GM19463 (cell line): Measurements from ENCODE around the gene BRSK2.

Experiments
- ATAC-seq: cut with Tn5 transposase; IDR thresholded peaks from one replicate; pipeline ENCODE4 v1.9.1; 2021; ENCODE audit warnings: mild to moderate bottlenecking, moderate library complexity; ENCODE audit not compliant: unreplicated experiment

Gene BRSK2

DNA sequence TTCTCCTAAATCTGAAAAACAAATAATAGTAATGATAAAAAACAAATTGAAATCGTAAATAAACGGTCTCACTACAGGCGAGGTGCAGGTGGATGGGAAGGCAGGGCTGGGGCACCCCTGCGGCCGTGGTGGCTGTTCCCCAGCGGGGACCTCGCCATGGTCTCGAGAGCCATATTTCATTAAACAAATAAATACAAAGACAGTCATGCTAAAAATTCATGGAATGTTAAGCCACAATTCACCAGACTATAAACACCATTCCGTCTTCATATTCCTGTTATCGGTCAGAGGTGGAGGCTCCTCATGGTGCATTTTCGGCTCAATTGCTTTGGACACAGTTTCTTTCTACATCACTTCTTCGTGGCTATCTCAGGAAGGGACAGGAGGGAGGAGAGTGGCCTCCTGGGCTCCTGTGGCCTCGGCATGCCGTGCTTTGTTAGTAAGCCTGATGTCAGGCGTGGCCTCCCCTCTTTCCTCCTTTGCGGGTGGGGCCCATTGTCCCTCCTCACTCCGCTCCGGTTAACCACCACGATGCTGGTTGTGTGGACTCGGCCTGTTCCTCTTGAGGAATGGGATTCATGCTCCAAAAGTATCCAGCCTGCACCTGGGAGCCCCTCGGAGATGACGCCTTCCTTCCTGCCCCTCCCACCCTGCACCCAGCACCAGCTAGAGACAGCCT is 16.1 kb upstream of the BRSK2 start:
- ATAC-seq, result no peak

DNA sequence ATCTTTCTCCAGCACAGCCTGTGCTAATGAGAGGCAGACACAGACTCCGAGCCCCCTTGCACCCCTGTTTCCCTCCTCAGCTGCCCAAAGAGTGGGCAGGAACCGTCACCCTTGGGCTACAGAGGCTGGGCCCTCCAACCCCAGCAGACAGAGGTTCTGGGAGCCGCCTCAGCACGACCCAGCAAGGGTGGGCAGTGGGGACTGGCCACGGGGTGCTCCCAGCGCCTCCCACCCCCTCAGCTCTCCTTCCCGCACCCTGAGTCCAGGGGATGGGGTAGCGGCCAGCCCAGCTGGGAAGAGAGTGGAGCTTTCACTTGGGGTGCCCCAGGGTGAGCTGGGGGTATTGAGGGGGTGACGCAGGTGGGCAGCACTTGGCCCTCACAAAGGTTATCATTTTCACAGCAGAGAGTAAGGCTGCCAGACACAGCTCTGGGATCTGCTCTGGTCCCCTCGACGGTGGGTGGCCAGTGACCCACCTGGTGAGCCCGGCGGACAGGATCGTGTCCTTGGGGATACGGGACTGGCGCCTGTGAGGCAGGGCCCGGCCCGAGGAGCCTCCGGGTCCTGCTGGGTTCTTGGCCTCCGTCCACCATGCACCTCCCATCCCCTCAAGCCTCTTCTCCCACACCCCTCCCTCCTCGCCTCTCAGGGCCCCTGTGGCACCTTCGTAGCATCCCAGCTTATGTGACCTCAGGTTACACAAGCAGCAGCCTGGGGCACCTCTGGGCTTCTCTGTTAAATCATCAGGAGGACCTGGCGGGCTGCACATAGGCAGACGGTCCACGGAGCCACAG is 14.4 kb upstream of the BRSK2 start:
- ATAC-seq, result no peak

DNA sequence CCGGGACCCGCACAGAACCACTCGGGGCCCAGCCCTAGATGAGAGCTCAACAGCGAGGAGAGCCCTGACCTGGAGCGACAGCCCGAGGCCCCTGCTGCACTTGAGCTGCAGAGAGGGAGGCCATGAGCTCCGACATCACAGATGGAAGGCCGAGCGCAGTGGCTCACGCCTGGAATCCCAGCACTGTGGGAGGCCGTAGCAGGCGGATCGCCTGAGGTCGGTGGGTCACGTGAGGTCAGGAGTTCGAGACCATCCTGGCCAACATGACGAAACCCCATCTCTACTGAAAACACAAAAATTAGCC is 13.8 kb upstream of the BRSK2 start:
- no peak for ATAC-seq

DNA sequence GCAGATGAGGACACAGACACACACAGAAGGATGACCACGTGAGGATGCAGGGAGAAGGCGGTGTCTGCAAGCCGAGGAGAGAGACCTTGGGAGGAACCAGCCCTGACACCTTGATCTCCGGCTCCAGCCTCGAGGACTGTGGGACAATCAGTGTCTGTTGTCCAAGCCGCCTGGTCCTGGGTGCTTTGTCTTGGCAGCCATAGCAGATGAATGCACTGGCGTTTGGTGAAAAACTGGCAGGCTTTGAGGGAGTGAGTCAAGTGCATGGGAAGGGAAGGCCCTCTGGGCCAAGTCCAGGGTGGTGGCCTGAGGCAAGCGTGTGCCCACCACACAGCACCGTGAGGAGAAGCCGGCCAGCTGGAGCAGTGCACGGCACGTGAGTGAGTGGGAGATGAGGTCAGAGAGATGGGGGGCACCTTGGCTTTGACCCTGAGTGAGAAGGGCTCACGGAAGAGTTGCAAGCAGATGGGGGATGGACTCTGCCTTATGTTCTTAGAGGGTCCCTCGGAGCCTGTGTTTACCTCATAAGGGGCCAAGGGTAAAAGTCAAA is 12.4 kb upstream of the BRSK2 start:
- ATAC-seq, result no peak

DNA sequence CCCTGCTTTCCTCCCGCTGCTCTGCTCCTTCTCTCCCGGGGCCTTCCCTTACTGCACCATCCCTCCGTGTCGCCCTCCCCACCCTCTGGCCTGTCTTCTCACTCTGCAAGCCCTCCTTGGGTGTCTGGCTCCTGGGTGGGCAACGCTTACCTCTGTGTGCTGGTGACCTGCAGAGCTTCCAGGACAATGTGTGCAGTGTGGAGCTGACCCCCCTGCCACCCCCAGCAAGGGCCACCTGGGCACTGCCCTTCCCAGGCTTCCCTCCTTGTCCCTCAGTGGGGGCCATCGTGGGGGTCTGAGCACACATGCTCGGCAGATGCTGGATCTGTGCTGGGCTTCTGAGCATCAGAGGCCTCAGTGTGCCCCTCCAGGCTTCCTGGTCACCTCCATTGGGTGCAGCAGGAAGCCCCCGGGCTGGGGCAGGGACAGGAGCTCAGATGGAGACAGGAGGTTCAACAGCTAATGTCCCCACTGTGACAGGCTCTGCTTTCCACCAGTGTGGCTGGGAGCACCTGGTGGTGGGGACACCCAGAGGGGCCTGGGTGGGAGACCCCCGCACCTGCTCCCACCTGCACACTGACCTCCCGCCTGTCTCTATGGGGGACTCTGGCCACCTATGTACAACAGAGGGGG is 7.8 kb upstream of the BRSK2 start:
- no peak for ATAC-seq

DNA sequence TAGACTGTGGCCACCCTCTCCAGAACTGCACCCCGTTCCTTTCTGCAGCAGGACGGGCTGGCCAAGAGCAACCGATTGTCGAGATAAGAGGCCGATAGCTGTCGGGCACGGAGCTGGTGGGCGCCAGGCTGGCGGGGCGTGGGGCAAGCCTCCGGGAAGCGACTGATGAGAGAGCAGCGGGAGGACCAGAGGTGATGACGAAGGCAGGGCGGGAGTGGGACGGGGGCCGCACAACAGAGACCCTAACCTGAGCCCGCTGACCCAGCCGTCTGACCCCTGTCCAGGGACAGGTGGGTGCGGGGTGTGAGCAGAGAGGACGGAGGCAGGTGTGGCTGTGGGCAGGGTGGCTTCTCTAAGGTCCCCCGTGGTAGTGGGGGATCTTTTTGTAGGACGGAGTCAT is 7.3 kb upstream of the BRSK2 start:
- no peak for ATAC-seq

DNA sequence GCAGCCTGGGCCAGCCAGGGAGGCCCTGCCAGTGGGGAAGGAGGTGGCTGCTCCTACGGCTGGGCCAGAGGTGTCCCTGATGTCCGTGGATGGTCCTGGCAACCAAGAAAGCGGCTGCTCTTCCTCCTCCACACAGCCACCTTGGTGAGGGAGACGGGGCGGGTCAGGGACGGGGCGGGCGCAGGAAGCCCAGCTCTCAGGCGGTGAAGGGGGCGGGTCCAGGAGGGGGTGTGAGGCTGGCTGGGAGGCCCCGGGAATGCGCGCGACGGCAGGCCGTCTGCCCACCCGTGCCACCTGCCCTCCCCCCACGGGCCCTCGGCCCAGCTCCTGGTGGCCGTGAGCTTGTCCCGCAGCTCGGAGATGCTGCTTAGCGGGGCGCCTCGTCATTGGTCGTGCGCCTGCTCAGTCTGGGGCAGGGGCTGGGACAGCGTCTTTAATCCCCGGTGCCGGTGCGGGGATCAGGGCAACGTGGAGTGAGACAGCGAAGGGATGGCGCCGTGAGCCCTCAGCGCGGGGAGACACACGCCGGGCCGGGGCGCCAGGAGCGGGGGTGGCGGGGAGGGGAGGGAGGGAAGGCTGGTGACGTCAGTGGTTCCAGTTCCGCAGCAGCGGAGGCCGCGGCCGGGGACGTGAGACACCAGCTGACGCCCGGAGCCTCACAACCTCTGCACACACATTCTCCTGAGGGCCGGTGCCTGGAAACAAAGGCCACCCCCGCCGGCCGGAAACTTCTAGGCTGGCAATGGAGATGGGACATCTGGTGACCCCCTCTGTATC is 6.7 kb upstream of the BRSK2 start:
- ATAC-seq, result peak; percentile 78

DNA sequence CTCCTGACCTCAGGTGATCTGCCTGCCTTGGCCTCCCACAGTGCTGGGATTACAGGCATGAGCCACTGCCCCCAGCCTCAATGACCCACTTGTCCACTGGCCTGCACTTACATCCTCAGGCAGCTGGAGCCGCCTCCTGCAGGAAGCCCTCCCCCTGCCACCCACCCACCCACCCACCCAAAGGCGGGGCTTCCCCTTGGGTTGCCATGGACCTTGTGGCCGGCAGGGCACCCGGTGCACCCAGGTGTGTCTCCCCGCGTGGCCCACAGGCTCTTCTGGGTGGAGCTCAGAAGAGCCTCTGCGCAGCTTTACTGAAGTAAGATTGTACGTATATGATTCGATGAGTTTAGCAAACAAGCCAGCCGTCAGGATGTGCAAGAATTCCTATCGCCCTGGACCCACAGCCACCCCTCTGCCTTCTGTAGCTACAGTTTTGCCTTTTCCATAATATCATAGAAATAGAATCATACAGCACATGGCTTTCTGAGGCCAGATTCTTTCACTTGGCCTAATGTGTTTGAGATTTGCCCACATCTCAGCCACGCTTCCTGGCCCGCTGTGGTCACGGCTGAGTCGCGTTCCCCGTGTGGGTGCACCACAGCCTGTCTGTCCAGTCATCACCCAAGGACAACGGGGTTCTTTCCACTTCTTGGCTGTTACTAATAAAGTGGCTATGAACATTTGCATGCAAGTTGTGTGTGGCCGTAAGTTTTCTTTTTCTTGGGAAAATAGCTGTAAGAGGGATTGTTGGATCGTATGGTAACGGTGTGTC is 5.3 kb upstream of the BRSK2 start:
- ATAC-seq, result no peak

DNA sequence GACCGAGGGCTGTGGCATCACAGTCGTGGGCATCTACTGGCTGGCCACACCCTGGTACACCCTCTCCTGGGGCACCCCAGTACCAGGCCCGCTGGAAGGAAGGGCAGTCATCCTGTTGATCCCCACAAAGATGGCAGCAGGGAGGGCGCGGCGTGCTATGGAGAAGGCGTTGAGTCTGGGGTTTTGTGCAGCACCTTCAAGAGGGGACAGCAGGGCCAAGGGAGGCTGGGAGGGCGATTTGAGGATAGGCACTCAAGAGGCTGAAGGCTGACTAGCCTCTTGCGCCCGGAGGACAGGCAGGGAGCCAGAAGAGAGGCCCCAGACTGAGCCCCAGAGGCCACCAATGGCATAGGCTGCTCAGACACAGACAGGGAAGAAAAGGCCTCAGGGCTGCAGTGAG is 2.2 kb upstream of the BRSK2 start:
- no peak for ATAC-seq

DNA sequence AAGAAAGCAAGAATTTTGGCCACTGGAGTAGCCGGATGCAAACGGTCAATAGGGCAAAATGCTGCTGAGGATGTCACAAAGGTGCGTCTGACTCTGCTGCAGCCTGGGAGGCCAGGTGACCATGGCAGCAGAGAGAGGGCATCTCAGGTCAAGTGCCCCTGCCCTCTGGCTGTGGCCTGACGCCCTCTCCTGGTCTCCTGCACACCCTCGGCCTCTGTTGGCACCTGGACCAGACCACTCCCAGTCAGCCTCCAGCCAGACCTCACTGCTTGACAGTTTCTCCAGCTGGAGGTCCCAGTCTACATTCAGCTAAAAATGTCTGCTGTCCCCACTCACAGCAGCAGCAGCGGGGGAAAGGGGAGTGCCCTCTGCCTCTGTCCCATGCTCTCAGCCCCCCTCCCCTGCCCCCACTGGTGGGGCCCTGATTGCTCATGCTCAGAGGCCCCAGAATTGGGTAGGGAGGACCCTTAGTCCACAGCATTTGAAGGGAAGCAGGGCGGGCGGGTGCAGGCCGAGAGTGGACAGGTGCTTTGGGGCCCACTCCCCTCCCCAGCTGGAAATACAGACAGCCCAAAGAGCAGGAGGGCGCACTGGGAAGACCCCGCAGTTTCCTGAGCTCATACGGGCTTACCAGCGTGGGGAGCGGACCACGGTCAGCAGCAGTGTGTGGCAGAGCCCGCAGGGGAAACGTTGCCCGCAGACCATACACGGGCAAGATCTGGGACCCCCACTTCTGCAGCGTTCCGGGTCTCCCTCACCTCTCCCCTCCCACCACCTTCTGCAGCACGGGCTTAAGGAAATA is 1.6 kb upstream of the BRSK2 start:
- no peak for ATAC-seq

DNA sequence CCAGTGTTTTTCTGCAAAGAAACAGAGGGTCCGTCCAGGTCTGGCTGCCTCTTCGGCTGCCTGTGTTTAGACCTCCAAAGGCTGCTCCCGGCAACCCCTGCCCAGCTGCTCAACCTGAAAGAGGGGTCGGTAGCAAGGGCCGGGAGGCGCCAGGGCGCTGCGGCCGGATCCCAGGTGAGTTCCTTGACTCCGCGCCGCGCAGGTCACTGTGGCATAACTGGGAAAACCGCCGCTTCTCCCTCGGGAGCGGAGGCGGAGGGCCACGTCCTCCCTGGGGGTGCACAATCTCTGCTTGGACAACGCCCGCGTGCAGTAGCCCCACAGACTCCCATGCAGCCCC is 1.0 kb upstream of the BRSK2 start:
- no peak for ATAC-seq

DNA sequence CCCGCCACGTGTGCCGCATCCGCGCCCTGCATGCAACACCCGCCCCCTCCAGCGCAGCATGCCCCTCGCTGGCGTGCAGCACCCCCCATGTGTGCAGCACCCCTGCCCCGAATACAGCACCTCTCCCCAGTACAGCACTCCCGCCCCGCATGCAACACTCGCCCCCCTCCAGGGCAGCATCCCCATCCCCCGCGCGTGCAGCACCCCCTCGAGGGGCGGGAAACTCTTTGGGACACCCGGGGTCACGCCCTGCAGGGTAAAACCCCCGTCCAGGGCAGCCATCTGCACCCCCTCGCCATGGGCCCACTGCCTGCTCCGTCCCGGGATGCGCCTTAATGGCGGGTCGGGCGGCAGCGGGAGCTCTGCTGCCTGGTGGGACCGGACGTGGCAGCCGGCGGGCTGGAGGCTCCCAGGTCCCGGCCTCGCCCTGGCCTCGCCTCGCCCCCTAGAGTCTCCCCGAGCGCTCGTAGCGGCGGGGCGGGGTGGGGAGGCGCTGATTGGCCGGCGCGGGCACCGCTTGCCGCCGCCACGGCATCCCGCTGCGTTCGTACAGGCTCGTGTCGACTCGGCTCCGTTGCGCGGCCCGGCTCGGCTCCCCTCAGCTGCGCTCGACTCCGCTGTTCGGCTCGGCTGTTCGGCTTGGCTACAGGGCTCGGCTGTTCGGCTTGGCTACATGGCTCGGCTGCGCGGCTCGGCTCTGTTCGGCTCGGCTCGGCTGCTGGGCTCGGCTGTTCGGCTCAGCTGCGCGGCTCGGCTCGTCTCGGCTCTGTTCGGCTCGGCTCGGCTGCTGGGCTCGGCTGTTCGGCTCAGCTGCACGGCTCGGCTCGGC is 417 bp upstream of the BRSK2 start:
- ATAC-seq, result peak; percentile 91

DNA sequence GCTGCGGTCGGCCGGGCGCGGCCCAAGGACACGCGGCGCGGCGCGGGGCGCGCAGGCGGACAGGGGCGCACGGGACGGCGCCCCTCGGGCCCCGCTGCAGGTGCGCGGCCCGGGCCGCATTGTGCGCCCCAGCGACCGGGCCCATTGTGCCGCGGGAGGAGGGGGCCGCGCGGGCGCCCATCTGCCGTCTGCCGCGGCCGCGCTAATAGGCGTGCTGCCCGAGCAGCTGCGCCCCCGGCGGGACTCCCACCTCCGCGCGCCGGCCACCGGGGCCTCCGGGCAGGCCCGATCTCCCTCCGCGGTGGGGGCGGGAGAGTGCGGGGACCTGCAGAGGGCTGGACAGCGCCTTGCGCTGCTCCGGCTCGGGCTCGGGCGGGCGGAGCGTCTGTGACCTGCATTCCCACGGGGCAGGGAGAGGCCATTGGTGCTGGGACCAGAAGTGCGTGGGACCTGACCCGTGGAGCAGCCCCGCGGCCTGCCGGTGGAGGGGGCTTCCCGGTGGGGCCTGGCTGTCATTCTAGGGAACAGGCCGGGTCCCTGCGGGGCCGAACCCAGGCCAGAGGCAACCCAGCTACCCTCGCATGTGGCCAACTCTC is 933 bp downstream of the BRSK2 start:
- no peak for ATAC-seq

DNA sequence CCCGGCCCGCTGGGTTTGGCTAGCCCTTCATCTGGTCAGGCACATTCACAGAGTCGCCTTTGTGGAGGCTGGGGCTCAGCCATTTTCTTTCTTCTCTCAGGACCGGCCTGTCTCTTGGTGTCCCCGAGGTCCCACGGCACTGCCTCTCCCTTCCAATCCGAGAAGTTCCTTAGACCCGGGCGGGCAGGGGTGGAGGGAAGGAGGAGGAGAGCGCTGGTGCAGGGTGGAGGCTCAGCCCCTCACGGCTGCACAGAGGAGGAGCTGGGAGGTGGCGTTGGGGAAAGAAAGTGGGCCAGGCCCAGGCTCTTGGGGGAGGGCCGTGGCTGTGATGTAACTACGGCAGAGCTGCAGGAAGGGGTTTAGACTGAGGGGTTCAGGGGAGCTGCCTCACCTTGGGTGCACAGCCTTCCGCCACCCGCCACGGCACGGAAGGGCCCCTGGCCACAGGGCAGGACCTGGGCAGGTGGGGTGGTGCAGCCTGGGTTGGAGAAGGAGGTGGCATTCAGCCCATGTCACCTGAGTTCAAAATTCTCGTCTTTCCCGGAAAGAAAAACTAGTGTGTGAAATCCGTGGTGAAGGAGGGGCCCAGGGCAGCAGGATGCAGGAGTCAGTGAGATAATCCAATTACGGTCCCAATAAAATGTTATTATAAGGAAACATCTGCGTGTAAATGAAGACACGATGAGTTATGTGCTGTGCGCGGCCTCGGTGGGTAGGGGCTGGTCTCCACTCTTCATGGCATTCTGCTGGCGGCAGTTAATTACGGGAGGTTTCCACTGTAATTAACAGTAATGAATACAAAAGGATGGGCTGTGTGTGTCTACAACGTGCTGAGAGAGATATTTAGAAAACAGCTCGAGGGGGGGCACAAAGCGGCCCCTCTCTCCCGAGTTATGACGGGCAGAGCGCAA is 1.7 kb downstream of the BRSK2 start:
- no peak for ATAC-seq

DNA sequence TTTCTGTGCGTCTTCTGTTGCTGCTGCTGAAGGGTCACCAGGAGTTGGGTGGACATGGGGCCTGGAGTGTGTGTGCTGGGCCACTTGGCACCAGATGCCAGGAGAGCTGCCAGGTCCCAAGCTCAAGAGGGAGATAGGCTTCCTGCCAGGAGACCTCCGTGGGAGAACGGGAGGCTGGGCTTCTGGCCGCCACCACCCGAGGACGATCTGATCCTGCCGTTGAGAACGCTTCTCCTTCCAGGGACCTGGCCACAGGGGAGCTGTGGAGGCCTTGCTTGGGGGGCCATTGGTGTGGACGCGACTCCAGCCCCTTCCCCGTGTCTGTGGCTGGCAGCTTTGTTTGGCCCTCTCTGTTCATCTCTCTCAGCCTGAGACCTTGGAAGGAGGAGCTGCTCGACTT is 2.4 kb downstream of the BRSK2 start:
- no peak for ATAC-seq

DNA sequence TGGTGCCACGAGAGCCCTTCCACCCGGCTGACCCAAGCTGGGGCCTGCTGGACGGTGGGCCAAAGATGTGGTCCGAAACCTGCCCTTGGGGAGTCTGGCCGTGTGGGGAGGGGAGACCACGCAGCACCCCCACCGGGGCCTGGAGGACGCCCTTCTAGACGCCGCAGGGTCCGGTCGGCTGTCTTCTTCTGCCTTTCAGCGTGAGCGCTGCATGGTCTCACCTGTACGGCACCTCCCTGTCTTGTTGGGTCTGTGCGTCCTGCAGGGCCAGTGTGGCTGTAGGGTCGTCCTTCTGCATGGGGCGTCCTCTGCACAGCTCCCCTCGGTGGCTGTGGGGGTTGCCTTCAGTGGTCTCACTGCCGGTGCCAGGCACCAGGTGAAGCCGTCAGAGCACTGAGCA is 2.8 kb downstream of the BRSK2 start:
- ATAC-seq, result no peak

DNA sequence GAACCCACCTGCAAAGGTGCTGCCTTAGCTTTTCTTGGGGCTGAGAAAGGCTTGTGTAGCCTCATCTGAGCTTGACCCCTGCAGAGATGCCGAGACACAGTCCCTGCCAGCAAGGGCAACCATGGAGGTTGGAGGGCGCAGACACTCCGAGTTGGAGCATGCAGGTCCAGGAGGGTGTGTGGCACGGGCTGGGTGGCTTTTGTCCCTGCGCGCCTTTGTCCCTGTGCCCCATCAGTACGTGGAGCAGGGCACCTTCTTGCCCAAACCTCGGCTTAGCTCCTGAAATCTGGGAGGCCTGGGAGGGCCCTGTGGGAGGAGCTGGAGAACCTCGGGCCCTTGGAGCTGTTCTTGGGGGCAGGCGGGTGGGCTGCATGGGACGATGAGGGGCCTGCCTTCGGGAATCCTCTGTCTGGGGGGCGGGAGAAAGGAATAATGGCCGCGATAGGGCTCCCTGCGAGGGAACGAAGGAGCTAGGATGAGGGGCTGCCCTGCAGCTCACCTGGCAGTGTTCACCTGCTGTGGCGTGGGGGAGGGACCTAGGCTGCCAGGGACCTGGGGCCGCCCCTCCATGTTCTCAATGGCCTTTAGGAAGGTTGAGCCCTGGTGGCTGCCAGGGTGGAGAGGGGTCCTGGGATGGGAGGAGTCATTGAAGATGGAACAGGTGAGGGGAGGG is 3.4 kb downstream of the BRSK2 start:
- ATAC-seq, result no peak
